Activated CD4-positive, alpha-beta T cell treated with anti-CD3 and anti-CD28 coated beads for 48 hours (primary cell): ENCODE data around the gene GNAZ.
A peak's percentile ranks its signal among the peaks of the same experiment; 100 is the strongest.
"Not testable (repeated sequence)": the region's sequence is repeated elsewhere in the genome, so short reads cannot be mapped to it uniquely, and the experiment has no call there.

Experiments used
- DNase-seq: peaks from one replicate; pipeline ENCODE4 v3.0.0-alpha.2; 2020

The GNAZ gene

DNA sequence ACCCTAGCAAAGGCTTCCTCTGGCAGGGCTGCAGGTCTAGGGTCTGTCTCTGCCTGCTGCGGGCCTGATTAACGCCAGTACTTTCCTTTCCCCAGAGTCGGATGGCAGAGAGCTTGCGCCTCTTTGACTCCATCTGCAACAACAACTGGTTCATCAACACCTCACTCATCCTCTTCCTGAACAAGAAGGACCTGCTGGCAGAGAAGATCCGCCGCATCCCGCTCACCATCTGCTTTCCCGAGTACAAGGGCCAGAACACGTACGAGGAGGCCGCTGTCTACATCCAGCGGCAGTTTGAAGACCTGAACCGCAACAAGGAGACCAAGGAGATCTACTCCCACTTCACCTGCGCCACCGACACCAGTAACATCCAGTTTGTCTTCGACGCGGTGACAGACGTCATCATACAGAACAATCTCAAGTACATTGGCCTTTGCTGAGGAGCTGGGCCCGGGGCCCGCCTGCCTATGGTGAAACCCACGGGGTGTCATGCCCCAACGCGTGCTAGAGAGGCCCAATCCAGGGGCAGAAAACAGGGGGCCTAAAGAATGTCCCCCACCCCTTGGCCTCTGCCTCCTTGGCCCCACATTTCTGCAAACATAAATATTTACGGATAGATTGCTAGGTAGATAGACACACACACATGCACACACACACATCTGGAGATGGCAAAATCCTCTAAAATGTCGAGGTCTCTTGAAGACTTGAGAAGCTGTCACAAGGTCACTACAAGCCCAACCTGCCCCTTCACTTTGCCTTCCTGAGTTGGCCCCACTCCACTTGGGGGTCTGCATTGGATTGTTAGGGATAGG is 52.9 kb downstream of the GNAZ start:
- no peak for DNase-seq

DNA sequence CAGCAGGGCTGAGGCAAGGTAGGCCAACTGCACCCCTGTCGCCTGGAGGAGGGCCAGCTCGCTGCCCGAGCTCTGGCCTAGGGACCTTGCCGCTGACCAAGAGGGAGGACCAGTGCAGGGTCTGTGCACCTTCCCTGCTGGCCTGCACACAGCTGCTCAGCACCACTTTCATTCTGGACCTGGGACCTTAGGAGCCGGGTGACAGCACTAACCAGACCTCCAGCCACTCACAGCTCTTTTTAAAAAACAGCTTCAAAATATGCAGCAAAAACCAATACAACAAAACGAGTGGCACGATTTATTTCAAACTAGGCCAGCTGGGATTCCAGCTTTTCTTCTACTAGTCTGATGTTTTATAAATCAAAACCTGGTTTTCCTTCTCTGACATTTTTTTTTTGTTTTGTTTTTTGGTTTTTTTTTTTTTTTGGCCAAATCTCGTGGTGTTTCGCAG is 53.5 kb downstream of the GNAZ start:
- DNase-seq, result no peak

DNA sequence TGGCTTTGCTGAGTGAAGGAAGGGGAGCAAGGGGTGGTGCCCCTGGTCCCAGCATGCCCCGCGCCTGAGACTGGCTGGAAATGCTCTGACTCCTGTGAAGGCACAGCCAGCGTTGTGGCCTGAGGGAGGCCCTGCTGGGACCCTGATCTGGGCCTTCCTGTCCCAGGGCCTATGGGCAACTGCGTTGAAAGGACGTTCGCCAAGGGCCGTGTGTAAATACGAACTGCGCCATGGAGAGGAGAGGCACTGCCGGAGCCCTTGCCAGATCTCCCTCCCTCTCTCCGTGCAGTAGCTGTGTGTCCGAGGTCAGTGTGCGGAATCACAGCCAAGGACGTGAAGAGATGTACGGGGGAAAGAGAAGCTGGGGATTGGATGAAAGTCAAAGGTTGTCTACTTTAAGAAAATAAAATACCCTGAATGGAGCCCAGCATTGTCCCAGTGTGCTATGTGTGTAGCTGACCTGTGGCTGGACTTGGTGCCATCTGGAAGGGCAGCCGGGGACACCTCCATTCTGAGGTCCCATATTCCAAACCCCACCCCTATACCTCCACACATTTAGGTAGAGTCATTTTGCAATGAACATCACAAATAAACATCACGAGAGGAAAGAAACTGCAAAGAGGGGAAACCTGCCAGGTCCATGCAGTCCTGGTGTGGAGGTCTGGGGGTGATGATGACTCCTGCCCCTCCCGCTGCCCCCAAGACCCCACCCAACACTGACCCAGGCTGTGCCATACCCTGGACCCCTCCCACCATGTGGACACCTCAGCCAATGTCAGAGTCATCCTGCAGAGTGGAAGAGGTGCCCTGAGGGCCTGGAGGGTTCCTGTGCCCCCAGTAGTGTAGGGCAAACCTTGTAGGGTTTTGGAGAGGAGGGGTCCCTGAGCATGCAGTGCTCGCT is 54.5 kb downstream of the GNAZ start:
- DNase-seq, result no peak

DNA sequence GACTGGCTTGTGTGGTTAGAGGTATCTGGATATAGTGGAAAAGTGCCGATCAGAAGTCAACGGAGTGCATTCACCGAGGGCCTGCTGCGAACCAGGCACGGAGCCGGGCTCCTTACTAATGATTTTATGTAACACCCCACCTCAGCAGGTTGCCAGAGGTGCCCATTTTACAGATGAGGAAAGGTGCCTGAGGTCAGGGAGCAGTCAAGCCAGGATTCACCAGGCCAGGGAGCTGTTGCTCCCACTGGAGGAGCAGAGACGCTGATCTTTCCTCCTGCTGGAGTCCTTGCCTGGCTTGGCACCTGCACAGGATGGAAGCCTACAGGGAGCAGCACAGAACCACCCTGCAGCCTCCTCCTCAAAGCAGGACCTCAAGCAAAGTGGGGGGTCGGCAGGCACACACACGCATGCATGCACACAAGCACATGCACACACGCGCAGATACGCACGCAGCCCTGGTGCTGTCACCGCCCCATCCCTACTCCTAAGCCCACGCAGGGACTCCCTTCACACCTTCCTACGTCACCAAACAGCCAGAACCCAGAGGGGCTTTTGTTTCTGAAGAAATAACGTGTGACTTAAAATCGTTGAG is 55.3 kb downstream of the GNAZ start:
- no peak for DNase-seq

DNA sequence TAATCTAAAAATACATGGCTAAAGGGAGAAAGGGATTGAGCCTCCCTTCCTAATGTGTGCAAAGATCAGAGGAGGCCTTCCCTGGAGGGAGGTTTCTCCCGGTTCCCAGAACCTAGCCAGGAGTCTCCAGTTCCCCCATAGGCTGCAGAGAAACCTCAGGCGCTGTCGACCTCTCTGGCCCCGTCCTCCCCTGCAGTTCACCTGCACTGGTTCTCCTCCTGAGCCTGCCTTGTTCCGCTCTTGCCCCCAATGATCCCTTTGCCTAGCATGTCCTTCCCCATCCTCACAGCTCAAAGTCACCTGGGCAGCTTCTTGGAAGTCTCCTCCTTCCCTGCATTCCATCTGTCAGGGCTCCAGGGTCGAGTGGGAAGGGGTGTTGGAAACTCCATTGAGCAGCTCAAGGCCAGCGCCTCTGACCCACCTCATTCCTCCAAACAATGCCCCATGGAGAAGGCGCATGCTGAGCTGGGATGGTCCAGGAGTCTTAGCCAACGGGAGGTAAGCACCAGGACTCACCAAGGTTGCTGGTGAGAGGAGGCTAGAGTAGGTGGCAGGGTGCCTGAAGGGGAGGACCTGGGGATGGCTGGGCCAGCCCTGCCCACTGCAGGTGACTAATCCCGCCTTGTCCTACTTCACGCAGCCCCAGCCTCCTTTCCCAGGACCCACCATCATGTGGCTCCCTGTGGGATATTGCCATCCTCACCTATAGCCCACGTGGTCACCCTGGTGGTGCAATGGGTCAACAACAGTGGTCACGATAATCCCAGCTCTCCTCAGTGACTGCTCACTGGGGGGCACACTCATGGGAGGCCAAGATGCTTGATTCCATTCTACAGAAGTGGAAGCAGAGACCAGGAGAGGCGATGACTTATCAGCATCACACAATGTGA is 56.1 kb downstream of the GNAZ start:
- no peak for DNase-seq

DNA sequence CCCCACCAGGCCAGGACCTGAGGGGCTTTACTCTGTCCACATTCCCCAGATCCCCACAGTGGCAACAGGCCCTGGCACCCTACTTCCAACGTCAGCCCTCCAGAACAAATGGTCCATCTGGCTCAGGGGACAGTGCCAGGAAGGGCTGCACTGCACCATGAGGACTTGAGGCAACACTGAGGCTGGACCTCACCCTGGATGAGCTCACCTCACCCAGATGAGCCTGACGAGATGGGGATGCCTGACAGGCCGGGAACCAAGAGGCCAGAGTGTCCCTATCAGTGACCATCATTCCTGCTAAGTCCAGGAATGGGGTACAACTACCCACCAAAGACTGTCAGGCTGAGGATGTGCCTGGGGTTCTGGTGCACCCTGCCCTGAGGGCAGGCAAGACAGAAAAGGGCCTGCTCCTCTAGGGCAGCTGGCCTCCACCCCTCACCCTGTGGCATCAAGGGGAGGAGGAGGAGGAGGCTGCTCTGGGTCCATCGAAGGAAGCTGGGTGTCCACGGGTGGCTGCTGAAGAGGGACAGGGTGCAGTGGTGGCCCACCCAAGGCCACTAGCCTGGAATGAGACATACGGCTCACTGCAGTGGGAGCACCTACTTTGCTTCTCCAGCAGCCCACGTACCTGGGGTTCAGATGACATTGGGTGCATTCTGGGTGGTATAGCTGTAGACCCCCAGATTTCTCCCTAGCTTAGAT is 56.9 kb downstream of the GNAZ start:
- no peak for DNase-seq

DNA sequence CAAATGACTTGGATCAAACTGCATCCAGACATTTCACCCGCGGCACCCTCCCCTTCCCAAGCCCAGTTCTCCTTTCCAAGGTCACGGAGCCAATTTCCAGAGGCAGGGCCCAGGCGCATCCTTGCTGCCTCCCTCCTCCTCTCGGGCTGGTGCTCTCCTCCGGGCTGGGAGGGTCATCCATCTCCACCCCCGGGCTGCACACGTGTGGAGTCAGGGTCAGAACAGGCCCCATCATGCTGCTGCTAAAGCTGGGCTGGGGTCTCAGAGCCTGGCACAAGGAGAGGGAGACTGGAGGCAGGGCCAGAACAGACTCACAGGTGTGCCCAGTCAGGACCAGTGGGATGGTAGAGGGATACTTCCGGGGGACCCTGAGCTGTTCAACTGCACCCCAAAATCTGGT is 57.5 kb downstream of the GNAZ start:
- no peak for DNase-seq

DNA sequence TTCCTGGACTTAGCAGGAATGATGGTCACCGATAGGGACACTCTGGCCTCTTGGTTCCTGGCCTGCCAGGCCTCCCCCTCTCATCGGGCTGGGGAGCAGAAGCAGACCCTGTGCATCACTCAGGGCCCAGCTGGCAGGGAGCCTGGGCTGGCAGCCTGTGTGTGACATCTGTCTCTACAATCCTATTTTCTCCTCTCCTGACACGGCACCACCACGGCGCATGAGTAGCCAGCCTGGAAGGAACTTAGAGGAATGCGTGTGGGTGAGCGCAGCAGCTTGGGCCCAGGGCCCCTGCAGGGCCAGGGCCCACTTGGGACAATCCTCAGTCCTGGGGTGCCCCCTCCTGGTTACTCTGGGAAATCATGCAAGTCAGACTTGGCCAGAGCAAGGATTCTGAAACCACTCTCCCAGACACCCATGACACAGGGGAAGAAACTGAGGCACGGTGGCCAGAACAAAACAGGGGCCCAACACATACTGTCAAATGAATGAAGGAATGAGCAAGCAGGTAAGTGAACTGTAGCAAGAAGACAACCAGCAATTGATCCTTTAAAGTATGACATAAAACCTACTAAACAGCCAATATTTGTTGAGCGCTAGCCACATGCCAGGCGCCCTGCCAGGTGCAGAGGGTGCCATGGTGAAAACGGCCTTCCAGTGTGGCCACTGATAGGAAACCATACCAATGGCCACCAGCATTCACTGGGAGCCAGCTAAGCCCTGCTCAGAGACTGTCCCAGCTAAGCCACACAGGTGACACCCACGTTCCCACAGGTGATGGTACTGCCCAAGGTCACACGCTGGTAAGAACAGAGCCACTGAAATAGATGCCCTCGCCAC is 58.2 kb downstream of the GNAZ start:
- DNase-seq, result peak; percentile 82

DNA sequence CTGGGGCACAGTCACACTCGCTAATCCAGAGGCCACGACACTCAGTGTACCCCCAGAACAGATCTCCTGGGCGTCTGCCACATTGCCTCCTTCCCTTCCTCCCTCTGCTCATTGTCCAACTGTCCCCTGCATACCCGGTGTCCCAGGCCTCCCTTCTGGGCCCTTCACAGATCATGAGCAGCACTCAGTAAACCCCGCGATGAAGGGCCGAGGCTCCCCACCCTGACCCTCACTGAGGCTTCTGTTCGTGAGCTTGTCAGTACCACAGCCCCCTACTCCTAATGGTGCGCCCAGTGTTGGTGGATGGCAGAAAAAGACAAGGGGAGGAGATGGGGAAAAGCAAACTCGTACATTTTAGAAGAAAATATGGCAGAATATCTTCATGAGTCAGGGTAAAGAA is 58.8 kb downstream of the GNAZ start:
- no peak for DNase-seq

DNA sequence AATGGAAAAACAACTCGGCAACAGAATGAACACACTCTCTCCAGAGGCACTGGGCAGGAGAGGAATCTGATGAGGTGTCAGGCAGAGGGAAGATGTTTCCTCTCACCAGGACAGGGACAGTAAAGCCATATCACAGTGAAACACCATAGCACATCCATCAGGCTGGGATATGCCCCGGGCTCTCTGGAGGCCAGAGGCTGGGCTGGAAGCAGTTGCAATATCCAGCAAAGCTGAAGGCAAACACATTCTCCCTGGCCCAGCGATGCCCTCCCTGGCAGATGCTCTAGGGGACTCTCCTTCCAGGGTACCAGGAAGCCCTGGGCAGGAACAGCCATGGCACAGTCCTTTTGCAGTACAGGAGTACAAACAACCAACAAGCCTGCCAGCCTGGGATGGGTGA is 60.4 kb downstream of the GNAZ start:
- DNase-seq, result no peak

DNA sequence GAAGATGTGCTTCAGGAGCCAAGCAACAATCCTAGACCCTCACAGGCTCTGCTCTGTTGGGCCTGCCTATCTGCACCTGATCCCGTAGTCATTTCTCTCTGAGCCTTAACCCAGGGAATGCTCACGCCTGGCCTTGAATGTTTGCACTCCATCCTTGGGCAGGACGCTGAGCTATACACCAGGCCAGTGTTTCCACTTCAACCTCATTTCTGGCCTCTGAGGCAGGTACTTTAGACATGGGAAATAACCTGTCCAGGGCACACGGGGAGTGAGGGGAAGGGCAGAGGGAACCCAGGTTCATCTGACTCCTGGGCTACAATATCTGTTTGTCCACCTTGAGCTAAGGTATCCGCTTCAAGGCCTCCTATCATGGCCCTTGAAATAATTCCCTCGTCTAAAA is 61.6 kb downstream of the GNAZ start:
- no peak for DNase-seq

DNA sequence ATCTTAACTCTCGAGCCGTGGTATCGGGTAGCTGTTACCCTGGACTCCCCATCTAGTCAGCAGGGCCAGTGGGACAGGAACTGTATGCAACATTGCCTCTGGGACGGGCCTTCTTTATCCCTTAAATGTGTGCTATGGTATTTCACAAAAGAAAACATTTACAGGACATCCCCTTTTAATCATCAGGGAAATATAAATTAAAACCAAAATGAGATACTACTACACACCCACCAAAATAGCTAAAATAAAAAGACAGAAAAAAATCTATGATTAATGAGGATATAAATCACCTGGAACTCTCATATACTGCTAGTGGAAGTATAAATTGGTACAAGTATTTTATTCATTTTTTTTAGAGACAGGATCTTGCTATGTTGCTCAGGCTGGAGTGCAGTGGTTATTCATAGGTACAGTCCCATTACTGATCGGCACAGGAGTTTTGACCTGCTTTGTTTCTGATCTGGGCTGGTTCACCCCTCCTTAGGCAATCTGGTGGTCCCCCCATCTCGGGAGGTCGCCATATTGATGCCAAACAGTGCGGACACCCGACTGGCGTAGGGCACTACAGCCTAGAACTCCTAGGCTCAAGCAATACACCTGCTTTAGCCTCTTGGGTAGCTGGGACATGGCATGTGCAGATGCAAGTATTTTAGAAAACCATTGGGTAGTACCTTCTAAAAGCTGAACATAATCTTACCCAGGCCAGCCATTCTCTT is 62.2 kb downstream of the GNAZ start:
- no peak for DNase-seq

DNA sequence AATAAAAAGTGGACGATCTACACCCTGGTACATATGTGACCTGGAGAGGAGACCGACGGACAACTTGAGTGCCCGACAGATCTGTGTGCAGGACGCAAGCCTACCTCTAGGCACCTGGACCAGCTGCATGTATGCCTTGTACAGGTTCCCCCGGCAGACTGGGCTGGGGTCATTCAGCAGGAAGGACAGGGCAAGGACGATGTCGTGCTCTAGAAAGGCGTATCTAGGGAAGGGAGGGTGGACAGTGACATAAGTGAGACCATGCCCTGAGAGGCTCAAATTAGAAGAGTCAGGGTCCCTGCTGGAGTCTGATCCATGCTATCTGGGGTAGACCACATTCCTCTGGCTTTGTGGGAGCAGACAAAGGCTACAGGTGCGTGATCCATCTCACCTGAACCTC is 63.6 kb downstream of the GNAZ start:
- no peak for DNase-seq

DNA sequence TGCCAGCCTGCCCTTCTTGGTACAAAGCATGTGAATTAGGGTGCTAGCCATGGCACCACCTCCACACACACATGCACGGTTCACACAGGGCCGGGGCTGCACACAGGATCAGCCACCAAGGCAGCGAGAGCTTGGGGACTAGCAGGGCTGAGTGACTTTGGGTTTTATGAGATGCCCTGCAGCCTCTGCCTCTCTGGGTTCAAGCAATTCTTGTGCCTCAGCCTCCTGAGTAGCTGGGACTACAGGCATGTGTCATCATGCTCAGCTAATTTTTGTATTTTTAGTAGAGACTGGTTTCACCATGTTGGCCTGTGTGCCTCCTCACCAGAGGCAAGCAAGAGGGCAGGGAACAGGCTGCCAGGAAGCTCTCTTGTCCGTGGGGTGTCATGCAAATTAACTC is 66.7 kb downstream of the GNAZ start:
- not testable (repeated sequence) for DNase-seq

DNA sequence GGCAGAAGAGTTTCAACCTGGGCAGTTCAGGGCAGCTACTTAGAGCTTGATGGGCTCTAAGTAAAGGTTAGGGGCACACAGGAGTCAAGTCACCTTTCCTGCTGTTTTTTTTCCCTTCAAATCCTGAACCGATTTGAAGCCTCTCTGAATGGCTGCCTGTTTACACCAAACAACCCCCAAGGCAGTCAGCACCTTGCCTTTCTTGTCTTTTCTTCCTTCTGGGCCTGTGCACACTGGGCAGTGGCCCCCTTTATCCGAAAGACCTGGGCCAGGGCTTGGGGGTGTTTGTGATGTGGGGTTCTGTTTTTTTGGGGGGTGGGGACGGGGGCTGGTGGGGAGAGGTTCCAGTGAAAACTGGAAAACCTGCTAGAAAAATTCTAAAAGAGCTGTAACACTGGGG is 67.1 kb downstream of the GNAZ start:
- no peak for DNase-seq

DNA sequence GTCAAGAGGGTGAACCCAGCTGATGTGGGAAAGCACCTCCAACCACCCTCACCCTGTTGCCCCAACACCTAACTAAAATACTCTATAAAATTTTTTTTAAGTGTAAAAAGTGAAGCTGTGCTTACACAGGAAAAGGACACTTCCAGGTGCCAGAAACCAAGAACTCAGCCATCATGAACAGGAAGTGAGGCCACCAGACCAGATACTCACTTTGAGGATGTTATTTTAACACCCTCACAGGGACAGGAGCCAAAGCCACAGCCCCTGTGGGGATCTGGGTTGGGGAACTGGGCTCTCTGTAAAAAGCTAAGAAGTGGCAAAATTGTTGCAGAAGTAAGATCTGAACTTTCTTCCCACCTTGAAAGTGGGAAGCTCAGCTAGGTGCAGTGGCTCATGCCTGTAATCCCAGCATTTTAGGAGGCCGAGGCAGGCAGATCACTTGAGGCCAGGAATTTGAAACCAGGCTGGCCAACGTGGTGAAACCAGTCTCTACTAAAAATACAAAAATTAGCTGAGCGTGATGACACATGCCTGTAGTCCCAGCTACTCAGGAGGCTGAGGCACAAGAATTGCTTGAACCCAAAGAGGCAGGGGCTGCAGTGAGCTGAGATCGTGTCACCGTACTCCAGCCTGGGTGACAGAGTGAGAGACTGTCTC is 67.7 kb downstream of the GNAZ start:
- DNase-seq, result peak; percentile 26

DNA sequence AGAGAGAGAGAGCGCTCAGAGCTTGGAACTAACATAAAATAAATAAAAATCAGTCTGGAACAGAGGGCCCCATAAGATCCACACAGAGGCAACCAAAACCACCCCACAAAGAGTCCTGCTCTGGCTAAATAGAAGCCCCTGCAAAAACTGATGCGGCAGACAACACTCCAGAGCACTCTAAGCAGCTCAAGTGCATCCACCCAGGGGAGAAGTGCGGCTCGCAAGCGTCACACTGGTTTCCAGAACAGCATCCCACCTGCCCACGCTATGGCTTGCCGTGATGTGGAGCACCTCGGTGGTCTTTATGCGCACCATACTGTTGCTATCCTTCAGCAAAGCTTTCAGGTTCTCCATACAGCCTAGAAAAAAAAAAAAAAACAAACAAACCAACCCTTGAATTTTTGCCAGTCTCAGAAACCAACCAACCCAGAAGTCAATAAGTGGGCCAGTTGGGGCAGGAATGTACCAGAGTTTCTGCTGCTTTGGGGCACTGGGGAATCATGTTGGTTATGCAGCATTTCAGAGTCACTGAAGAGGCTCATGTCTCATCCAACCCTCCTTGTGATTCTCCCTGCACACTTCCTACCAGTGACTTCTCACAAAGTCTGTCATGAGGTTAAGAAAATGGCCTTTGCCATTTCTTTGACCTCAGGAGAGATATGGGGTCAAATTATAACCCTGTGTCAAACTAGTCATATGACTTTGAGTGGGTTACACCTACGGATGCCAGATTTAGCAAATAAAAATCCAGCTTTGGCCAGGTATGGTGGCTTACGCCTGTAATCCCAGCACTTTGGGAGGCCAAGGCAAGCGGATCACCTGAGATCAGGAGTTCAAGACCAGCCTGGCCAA is 68.5 kb downstream of the GNAZ start:
- DNase-seq, result no peak

DNA sequence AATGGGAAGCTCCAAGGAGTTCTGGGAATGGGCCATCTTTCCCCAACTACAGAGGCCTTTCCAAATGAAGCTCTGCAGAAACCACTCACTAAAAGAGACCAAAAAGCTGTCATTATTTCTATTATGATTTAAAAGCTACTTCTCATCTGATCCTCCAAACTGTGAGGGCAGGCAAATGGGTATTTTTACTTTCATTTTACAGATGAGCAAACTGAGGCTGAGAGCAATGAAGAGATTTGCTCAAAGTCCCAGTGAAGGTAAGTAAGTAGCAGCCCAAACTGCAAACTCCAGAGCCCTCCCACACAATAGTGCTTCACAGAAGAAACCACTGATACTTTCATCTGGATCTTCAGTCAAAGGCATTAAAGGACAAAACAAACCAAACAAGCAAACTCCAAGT is 70.1 kb downstream of the GNAZ start:
- DNase-seq, result no peak
